T-helper 2 cell treated with Interferon-gamma antibody and Interleukin-4, amounts not matched to agents 100 ng/mL and 5 ng/mL, for 36 hours (primary cell): ENCODE measurements around the gene C1orf185. TPM values are rescaled to one million over a fixed set of nuclear protein-coding genes. Genes with fewer than 3 reads are reported as not detected.
"Not testable (repeated sequence)": the region's sequence is repeated elsewhere in the genome, so short reads cannot be mapped to it uniquely, and the experiment has no call there.

ENCODE experiments used
- intact Hi-C: fragments of 100-400 bp; cut with micrococcal nuclease; formaldehyde crosslinking; loops from one replicate; pipeline ENCODE4 v1.15.1; 2023
- total RNA-seq: library from RNA; stranded (reverse); gene quantifications from 2 replicates; pipeline ENCODE4 v1.2.3, GENCODE V29; 2022

Gene C1orf185
- total RNA-seq, result not detected in 2 replicates

DNA sequence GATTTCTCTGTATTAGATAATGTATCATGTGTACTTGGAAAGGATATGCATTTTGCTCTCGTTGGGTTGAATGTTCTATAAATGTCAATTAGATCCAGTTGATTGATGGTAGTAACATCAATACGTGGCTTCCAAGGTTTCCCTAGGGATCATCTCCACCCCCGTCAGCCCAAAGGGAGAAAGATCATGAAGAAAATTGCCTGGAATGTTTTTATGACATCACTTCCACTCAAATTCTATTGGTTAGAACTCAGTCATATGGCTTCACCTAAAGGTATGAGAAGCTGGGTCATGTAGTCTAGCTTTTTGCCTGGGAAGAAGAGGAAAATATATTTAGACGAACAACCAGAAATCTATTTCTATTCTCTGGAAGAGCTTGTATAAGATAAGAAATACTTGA lies at the start of gene C1orf185:
Gene C1orf185 (plus strand): TSS at position 253 of the 400 bp plus-strand sequence. CDS start 6 bp downstream, at position 259.
- intact Hi-C loops, result no loop called here

DNA sequence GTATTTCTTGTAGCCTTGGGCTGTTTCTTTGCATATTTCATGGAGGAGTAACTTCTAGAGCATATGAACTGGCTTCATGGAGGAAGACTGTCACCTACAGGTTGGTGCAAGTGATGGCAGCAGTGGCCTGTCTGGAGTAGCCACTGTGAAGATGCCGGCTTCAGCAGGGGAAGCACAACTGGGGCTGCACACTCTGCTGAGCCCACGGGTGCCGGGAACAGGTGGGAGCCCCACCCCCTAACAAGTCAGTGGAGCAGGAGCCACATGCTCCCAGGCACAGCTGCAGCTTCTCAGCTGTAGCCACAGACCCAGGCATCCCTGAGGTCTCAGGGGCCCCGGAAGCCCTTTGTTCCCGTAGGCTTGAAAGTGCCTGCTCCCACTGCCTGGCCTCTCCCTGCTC lies 43.2 kb upstream of the C1orf185 start:
- intact Hi-C loops, result no loop called here

DNA sequence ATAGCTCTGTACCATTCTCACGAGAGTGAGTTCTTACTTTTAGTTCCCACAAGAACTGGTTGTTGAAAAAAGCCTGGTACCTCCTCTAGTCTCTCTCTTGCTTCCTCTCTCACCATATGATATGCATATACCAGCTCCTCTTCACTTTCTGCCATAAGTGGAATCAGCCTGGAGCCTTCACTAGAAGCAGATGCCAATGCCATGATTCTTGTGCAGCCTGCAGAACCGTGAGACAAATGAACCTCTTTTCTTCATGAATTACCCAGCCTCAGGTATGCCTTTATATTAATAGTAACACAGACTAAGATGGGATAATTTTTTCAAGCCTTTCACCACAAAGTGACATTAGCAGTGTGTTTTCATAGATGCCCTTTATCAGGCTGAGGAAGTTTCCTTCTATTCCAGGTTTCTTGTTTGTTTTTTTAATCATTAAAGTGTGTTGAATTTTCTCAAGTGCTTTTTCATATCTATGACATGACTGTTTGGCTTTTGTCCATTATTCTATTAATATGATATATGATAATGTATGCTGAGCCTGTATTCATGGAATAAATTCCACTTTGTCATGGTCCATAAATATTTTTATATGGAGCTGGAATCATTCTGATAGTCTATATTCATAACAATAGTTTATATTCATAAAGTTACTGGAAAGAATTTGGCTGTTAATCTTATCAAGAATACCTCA lies 40.7 kb upstream of the C1orf185 start:
- intact Hi-C loops, result no loop called here

DNA sequence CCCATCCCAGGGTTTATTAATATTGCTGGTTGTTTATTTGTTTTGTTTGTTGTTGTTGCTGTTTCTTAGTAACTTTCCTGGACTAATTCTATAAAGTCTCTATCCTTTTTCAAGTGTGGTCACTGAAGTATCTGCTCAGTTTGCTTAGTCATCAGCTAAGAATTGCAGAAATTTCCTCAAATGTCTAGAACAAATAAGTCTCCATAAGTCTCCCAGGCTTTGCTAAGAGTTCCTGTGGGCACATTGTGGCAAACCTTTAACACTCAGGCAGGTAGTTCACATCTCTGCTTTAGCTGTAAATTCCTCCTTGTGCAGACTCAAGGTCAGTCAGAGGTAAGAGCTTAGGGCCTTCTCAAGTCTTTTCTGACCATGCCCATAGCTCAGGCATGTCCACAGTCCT lies 38.9 kb upstream of the C1orf185 start:
- intact Hi-C loops, result no loop called here

DNA sequence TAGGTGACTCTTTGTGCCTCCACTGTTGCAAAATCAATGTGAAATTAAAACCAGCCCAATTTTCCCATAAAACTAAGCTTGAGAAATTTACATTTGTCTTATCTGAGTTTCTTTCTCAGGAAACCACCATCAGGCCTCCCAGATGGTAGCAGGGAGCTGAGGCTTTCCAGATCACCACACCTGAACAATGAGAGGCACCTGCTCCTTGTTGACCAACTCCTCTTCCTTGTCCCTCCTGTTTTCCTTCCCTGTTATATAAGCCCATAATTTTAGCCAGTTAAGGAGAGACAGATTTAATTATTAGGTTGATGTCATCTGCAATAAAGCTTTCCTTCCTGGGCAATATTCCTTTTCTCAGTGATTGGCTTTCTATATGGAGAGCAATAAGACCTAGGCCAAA lies 32.0 kb upstream of the C1orf185 start:
- intact Hi-C loops, result no loop called here

GRCh38 chr1:51070640-51071039 lies 31.4 kb upstream of the C1orf185 start:
- intact Hi-C loops, result no loop called here

GRCh38 chr1:51071291-51072042 lies 30.6 kb upstream of the C1orf185 start:
- intact Hi-C loops, result no loop called here

- intact Hi-C loops, result no loop called here
Measured at GRCh38 chr1:51072043-51072439, 30.0 kb upstream of the C1orf185 start.

GRCh38 chr1:51072651-51073050 lies 29.4 kb upstream of the C1orf185 start:
- intact Hi-C loops, result no loop called here

GRCh38 chr1:51073456-51073855 lies 28.6 kb upstream of the C1orf185 start:
- intact Hi-C loops, result no loop called here

GRCh38 chr1:51086496-51087271 lies 15.3 kb upstream of the C1orf185 start:
- intact Hi-C loops, result no loop called here

DNA sequence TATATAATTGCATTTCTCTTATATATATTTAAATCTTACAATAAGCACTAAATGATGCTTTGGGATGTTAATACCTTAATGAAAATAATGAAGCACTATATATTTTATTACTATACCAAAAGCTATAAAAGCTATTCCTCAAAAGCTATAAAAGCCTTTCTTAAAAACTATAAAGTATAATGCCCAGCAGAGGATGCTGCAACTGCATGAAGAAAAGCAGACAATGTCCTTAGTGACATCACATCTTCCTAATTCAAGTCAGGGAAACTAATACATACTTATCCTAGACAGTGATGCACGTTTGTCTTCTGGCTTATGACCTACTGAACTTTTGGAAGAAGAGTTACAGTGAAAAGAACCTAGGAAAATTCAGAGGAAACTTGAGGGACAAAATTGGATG lies 13.6 kb upstream of the C1orf185 start:
- intact Hi-C loops, result no loop called here

DNA sequence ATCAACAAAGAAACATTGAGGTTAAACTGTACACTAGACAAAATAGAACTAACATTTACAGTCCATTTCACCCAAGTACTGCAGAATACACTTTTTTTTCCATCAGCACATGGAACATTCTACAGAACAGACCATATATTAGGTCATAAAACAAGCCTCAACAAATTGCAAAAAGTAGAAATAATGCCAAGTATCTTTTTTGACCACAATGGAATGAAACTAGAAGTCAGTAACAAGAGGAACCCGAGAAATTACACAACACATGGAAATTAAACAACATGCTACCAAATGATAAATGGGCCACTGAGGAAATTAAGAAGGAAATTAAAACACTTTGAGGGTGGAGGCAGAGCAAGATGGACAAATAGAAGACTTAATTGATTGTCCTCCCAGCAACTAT lies 8.4 kb upstream of the C1orf185 start:
- intact Hi-C loops, result no loop called here

DNA sequence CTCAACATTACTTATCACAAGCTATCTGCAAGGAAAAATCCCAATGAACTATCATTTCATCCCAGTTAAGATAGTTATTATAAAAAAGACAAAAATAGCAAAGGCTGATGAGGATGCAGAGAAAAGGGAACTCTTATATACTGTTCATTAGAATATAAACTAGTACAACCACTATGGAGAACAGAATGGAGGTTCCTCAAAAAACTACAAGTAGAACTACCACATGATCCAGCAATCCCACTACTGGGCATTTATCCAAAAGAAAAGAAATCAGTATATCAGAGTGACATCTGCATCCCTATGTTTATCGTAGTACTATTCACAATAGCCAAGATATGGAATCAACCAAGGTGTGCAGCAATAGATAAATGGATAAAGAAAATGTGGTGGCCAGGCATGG lies 4.9 kb upstream of the C1orf185 start:
- intact Hi-C loops, result no loop called here

- intact Hi-C loops, result no loop called here
Measured at GRCh38 chr1:51100264-51100880, 1.7 kb upstream of the C1orf185 start.

GRCh38 chr1:51114137-51114536 lies 12.1 kb downstream of the C1orf185 start:
- intact Hi-C loops, result no loop called here

- intact Hi-C loops, result no loop called here
Measured at GRCh38 chr1:51115714-51116404, 13.8 kb downstream of the C1orf185 start.

DNA sequence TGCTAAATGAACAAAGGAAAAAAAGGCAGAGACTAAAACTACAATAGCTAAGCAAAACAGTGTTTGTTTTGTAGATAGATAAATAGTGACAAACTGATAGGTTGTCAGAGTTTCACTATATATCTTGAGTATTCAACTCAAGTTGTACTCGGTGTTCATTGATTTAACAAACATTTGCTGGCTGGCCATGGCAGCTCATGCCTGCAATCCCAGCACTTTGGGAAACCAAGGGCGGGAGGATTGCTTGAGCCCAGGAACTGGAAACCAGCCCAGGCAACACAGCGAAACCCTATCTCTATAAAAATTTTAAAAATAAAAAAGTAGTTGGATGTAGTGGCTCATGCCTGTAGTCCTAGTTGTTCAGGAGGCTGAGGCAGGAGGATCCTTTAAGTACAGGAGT lies 17.3 kb downstream of the C1orf185 start:
- intact Hi-C loops, result no loop called here

DNA sequence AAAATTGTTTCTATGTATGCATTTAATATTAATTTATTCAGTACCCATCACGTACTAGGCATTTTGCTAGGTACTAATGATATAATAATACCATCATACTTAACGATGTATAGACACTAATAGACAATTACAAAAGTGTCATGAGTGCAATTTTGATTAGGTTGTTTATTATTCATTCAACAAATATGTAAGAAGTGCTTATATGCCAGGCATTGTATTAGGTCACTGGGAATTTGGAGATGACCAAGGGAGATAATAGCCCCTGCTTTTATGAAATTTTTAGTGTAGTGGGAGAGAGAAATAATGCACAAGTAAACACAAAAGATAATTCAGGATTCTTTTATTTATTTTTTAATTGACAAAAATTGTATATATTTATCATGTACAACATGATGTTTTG lies 18.6 kb downstream of the C1orf185 start:
- intact Hi-C loops, result no loop called here

DNA sequence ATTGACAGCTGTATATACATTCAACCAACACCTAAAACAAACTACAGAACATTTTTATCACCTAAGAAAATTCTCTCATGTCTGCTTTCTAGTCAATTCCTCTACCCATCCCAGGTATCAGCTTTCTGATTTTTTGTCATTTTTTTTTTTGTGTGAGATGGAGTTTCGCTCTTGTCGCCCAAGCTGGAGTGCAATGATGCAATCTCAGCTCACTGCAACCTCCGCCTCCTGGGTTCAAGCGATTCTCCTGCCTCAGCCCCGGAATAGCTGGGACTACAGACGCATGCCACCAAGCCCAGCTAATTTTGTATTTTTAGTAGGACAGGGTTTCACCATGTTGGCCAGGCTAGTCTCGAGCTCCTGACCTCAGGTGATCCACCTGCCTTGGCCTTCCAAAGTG lies 25.1 kb downstream of the C1orf185 start:
- intact Hi-C loops, result not testable (repeated sequence)

- intact Hi-C loops, result no loop called here
Measured at GRCh38 chr1:51131185-51131584, 29.2 kb downstream of the C1orf185 start.
